Esophagus squamous epithelium (tissue), 4 donors: ENCODE data around the gene WRAP53.

Experiments
- POLR2A ChIP-seq, 4 donors: fragments of 450-650 bp; IDR thresholded peaks; one replicate each; pipeline ENCODE4 v1.6.1; 2017; ENCODE audit warnings: antibody characterized with exemption in 4 of 4, mild to moderate bottlenecking in 4 of 4, moderate library complexity in 3 of 4
- TF ChIP-seq, protein P1 (sequence below), 6 experiments: fragments of 450-650 bp in 4 of 6; fragments of 200-600 bp in 2 of 6; sonication (generic) in 2 of 6; IDR thresholded peaks; one replicate each; pipeline ENCODE4 v1.5.1; 2016 to 2019; ENCODE audit warnings: antibody characterized with exemption in 6 of 6, mild to moderate bottlenecking in 4 of 6, moderate library complexity in 4 of 6

DNA sequence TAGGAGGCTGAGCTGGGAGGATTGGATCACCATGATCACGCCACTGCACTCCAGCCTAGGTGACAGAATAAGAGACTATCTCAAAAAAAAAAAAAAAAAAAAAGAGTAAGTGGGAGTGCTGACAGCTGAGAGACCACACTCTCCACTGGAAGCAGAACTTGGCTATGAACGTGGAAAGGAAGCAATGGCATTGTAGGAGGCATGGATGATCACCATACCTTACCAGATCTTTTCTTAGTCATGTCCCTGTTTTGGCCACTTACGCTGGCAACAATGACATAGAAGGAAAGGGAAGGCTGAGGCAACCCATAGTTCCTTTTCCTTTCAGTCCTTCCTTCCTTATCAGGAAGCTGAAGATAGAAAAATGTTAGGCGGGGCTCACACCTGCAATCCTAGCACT lies 41.3 kb upstream of the WRAP53 start:
- TF ChIP-seq, protein P1, sequence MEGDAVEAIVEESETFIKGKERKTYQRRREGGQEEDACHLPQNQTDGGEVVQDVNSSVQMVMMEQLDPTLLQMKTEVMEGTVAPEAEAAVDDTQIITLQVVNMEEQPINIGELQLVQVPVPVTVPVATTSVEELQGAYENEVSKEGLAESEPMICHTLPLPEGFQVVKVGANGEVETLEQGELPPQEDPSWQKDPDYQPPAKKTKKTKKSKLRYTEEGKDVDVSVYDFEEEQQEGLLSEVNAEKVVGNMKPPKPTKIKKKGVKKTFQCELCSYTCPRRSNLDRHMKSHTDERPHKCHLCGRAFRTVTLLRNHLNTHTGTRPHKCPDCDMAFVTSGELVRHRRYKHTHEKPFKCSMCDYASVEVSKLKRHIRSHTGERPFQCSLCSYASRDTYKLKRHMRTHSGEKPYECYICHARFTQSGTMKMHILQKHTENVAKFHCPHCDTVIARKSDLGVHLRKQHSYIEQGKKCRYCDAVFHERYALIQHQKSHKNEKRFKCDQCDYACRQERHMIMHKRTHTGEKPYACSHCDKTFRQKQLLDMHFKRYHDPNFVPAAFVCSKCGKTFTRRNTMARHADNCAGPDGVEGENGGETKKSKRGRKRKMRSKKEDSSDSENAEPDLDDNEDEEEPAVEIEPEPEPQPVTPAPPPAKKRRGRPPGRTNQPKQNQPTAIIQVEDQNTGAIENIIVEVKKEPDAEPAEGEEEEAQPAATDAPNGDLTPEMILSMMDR (IDR thresholded peaks at IDR 0.05), result no peak
- no peak for TF ChIP-seq POLR2A (IDR thresholded peaks at IDR 0.05)
